ENCODE results near the gene TMEM131.
A peak's percentile ranks its signal among the peaks of the same experiment; 100 is the strongest.
"Not testable (repeated sequence)": the region's sequence is repeated elsewhere in the genome, so short reads cannot be mapped to it uniquely, and the experiment has no call there.

Gene TMEM131

DNA sequence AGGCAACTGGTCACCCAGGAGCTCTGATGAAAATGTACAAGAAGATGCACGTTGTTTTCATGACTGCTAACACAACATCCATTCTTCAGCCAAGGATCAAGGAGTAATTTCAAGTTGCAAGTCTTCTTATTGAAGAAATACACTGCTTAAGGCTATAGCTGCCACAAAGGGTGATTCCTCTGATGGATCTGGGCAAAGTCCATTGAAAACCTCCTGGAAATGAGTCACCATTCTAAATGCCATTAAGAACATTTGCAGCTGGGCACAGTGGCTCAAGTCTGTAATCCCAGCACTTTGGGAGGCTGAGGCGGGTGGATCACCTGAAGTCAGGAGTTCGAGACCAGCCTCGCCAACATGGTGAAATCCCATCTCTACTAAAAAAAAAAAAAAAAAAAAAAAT lies 142.7 kb downstream of the TMEM131 start:
- DNase-seq: not testable (repeated sequence)

- DNase-seq: no peak
Observed at GRCh38 chr2:97851172-97851571, 144.6 kb downstream of the TMEM131 start.

- no peak for DNase-seq
Observed at GRCh38 chr2:97849881-97850528, 145.7 kb downstream of the TMEM131 start.

- no peak for DNase-seq
Observed at GRCh38 chr2:97848306-97848705, 147.4 kb downstream of the TMEM131 start.

DNA sequence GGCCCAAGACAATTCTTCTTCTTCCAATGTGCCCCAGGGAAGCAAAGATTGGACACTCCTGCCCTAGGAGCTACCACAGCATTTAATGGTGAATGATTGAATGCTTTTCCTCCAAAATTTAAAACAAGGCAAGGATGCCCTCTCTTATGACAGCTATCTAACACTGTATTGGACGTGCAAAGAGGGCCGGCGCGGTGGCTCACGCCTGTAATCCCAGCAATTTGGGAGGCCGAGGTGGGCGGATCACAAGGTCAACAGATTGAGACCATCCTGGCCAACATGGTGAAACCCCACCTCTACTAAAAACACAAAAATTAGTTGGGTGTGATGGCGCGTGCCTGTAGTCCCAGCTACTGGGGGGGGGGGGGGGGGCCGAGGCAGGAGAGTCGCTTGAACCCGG lies 149.0 kb downstream of the TMEM131 start:
- DNase-seq: not testable (repeated sequence)

DNA sequence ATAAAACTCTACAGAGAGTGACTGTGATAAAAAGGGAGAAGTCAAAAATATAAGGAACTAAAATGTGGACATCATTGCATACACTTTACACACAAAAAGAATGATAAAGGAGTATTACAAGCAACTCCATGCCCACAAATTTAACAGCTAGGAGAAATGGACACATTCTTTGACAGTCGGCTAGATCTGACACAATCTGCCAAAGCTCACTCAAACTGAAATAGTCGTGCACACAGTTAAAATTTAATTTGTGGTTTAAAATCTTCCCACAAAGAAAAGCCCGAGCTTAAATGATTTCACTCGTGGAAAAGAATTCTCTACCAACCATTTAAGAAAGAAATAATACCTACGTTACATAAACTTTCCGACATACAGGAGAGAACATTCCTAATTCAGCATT lies 149.9 kb downstream of the TMEM131 start:
- DNase-seq: no peak

- no peak for DNase-seq
Observed at GRCh38 chr2:97845133-97845532, 150.6 kb downstream of the TMEM131 start.

DNA sequence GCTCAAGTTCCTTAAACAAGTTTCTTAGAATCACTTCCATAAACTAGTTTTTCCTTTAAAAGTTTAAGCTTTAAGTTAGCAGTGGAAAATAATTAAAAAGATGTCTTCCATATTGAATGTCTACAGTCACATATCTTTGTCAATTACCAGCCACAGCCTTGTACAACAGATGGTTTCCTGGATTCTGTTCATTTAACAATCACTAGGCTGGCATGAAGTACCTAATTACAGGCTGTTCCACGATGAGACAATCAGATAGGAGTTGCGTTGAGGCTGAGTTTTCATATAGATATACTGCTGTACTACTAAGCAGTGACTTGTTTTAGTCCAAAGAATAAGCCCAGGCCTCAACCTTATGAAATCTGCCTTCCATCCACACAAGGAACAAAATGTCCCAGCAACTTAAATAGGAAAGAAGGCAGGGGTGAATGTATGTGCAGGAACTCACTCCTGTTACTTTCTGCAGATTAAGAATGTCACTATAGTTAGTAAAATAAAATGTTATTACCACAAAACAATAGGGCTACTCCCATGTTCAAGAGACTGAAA lies 151.4 kb downstream of the TMEM131 start:
- DNase-seq: no peak

DNA sequence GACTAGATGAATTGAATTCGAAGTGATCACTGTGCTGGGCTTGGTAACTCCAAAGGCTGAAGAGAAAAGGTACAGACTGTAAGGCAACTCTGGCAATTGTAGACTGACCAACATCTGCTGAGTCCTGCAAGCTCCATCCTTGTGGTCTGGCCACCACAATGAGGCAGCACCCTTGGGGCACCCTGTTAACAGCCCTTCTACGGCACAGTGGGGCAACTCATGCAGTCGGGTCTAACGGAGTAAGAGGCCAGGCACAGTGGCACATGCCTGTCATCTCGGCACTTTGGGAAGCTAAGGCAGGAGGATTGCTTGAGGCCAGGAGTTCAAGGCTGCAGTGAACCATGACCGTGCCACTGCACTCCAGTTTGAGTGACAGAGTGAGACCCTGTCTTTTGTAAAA lies 155.6 kb downstream of the TMEM131 start:
- DNase-seq: no peak

DNA sequence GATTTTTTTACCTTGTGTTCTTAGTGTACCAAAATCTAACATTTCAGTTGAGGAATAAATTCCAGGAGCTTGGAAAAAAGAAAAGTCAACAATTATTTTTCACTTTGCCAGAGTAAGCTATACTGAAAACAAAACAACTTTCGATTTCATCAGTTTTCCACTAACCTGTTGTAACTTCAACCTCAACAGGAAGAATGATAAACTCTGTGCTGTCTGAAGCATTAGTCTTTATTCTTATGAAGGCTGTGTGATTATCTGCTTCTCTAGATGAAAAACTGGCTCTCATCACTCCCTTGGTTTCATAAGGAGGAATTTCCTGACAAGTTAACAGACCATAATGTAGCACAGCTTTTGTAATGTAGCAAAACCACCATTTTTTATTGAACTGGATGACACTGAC lies 161.1 kb downstream of the TMEM131 start:
- no peak for DNase-seq

DNA sequence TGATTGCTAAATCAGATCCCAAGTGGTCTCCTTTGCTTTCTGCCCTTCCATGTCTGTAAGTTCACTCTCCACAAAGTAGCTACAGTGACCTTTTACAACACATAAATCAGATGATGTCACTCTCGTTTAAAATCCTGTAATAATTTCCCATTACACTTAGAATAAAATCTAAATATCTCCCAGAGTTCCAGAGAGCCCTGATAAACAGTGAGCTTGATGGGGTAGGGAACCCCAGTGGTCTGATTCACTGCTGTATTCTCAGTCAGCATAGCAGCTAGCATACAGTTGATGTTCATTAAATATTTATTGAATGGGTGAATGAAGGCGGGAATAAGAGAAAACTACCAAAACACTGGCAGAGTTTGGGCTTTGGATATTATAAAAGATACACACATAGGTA lies 164.6 kb downstream of the TMEM131 start:
- no peak for DNase-seq

DNA sequence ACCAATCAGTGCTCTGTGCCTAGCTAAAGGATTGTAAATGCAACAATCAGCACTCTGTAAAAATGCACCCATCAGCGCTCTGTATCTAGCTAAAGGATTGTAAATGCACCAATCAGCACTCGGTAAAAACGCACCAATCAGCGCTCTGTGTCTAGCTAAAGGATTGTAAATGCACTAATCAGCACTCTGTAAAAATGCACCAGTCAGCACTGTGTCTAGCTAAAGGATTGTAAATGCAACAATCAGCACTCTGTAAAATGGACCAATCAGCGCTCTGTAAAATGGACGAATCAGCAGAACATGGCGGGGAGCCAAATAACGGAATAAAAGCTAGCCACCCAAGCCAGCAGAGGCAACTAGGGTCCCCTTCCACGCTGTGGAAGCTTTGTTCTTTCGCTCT lies 166.5 kb downstream of the TMEM131 start:
- DNase-seq: not testable (repeated sequence)

GRCh38 chr2:97827013-97827412 lies 168.7 kb downstream of the TMEM131 start:
- DNase-seq: not testable (repeated sequence)

GRCh38 chr2:97826266-97826847 lies 169.4 kb downstream of the TMEM131 start:
- not testable (repeated sequence) for DNase-seq

GRCh38 chr2:97824011-97824410 lies 171.7 kb downstream of the TMEM131 start:
- DNase-seq: not testable (repeated sequence)

DNA sequence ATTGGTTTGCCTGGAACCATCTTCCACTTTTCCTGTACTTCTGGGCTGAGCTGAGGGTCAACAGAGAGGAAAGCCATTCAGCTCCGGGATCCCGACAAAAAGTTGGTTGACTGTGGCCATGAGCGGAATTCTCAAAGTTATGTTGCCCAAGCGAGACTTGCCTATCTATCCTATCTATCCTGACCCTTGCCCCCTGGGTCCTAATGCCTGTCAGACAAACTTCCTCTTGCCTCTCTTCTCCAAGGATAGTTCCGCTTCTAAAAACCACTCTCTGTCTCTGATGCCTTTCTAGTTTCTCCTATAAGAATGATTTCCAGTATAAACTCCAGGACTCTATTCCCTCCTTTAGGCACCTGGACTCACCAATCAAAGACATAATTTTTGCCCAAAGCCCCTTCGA lies 173.9 kb downstream of the TMEM131 start:
- not testable (repeated sequence) for DNase-seq

DNA sequence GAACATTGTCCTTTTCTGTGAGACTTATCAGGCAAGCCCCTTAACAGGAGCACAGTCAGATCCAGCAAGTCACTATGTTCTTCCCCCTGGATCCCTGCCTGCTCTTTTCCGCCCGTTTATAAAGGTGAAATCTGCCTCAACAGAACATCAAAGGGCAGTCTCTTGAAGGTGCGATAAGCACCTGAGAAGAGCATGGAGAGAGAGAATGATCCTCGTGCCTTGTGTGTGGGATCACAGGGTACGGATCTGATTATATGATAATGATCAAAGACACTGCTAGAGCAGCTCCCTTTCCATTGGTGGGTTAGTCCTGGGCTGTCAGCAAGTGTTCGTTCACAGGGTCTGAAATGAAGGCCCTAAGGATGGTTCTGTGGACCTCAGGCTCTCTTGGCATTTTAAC lies 176.0 kb downstream of the TMEM131 start:
- DNase-seq: no peak

GRCh38 chr2:97816411-97816810 lies 179.3 kb downstream of the TMEM131 start:
- DNase-seq: no peak

DNA sequence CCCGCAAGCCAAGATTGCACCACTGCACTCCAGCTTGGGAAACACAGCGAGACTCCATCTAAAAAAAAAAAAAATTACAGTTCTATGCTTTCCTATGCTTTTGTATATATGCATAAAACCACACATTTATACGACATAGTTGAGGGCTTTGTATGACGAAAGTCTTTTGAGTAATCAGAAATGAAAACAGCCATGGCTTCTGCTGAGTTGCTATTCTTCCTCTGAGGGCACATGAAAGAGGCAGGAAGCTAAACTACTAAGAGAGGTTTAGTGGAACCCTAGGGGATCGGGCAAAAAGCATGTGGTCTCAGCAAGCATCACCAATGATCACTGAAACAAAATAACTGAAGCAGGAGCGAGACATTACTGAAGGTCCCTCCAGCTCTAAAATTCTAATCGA lies 182.8 kb downstream of the TMEM131 start:
- DNase-seq: no peak

DNA sequence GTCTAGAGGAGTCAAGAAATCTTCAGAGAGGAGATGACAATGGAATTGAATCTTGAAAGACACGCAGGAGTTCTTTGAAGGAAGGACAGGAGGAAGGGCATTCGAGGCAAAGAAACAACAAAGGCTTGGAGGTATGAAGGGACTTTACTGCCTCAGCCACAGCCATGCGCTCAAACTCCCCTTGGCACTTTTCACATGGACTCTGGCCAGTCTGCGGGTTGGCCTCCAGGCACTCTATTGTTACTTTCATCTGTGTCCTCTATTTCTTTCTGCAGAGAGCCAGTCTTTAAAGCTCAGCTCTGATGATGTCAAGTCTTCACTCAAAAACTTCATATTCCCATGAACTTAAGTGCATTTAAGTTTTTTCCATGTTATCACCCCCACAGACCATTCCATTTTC lies 186.9 kb downstream of the TMEM131 start:
- DNase-seq: no peak

DNA sequence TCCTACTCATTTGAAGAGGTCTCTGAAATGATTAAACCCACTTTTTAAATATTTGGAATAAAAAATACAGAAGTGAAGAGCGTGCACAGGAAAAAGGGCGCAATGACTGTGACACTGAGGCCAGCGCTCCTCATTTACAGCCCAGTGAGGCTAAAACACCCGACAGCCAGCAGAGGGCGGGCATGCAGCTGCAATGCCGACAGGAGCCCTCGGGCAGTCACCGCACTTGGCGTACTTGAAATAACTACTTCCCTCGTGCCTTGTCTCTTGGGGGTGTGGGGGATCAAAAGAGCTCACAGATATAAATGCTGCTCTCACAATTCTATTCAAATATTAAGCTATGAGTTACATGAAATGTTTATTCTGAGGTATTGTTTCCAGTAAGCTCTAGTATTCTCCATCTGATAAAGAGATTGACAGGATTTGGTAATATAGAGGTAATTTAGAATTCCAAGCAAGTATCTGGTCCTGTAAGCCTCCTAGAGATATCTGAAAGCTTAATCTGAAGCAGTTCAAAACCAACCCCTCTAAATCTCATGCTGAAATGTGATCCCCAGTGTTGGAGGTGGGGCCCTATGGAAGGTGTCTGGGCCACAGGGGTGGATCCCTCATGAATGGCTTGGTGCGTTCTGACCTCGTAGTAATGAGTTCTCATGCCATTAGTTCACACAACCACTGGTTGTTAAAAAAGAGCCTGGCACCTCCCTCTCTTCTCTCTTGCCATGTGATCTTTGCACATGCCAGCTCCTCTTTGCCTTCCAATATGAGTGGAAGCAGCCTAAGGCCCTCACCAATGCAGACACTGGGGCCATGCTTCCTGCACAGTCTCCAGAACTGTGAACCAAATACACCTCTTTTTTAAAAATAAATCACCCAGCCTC lies 188.8 kb downstream of the TMEM131 start:
- DNase-seq: peak; percentile 76

DNA sequence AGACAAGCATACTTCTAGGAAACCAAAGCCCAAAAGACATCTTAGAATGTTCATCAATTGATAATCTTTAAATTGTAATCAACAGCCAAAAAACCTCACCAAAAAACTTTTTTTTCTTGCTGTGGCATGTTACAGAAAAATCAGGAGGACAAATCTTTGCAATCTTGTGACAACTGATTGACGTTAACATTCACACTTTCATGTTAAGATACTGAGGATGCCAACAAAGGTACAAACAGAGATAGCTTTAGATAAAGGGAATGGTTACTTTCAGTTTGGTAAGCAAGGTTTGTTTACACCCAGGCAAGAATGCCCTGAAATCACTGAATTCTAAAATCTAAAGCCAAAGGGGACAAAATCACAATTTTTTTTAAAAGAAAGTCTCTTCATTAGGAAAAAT lies 190.0 kb downstream of the TMEM131 start:
- DNase-seq: no peak

GRCh38 chr2:97801028-97801427 lies 194.7 kb downstream of the TMEM131 start:
- no peak for DNase-seq

GRCh38 chr2:97798416-97798815 lies 197.3 kb downstream of the TMEM131 start:
- no peak for DNase-seq
